BE2C (cell line): Measurements from ENCODE around the gene PRKD2.

Experiments used
- DNase-seq: peaks from one replicate; pipeline ENCODE4 v3.0.0-alpha.2; 2020
- H3K27me3 ChIP-seq: fragments of 250-450 bp; sonication (Bioruptor Pico); 2 replicates; pipeline ENCODE4 v1.5.1; 2020; ENCODE audit warnings: mild to moderate bottlenecking
- H3K36me3 ChIP-seq: fragments of 250-450 bp; sonication (Bioruptor Pico); 2 replicates; pipeline ENCODE4 v1.5.1; 2020; ENCODE audit warnings: mild to moderate bottlenecking
- H3K4me1 ChIP-seq: fragments of 250-450 bp; sonication (Bioruptor Pico); 2 replicates; pipeline ENCODE4 v1.5.1; 2020
- H3K4me3 ChIP-seq: 2 replicates; pipeline ENCODE4 v1.5.1; 2011; ENCODE audit warnings: low read depth, low read length
- H3K9me3 ChIP-seq: fragments of 250-450 bp; sonication (Bioruptor Pico); 2 replicates; pipeline ENCODE4 v1.5.1; 2020
- TF ChIP-seq, protein P1 (sequence below): IDR thresholded peaks from 2 replicates; pipeline ENCODE4 v1.5.1; 2012; ENCODE audit warnings: mild to moderate bottlenecking, low read depth, low read length

Gene PRKD2

DNA sequence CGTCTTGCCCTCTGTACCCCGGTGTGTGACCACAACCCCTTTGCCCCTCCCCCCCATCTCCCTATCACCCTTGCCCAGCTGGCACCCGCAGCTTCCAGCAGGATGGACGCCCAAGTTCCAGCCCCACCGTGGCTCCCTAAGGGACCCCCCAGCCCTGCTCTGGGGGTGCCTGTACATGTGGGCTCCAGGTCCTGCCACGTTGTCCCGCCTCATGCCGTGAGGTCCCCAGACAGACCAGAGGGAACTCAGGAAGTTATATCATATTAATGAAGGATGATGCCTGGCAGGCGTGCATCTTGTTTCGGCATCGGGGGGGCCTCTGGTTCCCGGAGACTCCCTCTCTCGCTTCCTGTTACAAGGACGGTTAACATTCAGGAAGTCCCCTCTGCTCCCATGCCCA is 90.5 kb downstream of the PRKD2 start:
- no peak for DNase-seq
- Histone ChIP-seq H3K36me3 (no peaks in the 10 kb centered on the region), H3K27me3 (no peaks in the 10 kb centered on the region), H3K4me1 (peaks cover 43% of the 10 kb centered on the region), H3K9me3 (no peaks in the 10 kb centered on the region), H3K4me3 (no peak overlapping the region)
- TF ChIP-seq, protein P1, sequence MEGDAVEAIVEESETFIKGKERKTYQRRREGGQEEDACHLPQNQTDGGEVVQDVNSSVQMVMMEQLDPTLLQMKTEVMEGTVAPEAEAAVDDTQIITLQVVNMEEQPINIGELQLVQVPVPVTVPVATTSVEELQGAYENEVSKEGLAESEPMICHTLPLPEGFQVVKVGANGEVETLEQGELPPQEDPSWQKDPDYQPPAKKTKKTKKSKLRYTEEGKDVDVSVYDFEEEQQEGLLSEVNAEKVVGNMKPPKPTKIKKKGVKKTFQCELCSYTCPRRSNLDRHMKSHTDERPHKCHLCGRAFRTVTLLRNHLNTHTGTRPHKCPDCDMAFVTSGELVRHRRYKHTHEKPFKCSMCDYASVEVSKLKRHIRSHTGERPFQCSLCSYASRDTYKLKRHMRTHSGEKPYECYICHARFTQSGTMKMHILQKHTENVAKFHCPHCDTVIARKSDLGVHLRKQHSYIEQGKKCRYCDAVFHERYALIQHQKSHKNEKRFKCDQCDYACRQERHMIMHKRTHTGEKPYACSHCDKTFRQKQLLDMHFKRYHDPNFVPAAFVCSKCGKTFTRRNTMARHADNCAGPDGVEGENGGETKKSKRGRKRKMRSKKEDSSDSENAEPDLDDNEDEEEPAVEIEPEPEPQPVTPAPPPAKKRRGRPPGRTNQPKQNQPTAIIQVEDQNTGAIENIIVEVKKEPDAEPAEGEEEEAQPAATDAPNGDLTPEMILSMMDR: no peak

DNA sequence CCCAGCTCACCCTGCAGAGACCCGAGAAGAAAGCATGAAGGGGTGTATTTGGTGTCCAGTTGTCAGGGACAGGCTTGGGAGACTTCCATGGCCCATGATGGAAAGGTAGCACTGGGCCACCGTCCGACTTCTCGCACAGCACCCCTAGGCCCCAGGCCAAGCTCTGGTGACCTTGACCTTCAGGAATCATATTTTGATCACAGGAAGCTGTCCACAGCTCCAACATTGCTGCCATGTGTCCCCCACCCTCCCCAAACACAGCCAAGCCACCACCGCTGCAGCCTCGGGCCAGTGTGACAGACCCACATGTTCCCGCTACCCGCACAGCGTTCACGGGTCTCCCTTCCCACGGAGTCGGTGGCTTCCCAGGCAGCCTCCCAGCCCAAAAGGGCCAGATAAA is 91.2 kb downstream of the PRKD2 start:
- TF ChIP-seq, protein P1: no peak
- no peak for DNase-seq
- H3K9me3 ChIP-seq: no peaks in the 10 kb centered on the region
- no peak overlapping the region for H3K4me3 ChIP-seq
- H3K4me1 ChIP-seq: peaks cover 44% of the 10 kb centered on the region
- H3K27me3 ChIP-seq: no peaks in the 10 kb centered on the region
- no peaks in the 10 kb centered on the region for H3K36me3 ChIP-seq

DNA sequence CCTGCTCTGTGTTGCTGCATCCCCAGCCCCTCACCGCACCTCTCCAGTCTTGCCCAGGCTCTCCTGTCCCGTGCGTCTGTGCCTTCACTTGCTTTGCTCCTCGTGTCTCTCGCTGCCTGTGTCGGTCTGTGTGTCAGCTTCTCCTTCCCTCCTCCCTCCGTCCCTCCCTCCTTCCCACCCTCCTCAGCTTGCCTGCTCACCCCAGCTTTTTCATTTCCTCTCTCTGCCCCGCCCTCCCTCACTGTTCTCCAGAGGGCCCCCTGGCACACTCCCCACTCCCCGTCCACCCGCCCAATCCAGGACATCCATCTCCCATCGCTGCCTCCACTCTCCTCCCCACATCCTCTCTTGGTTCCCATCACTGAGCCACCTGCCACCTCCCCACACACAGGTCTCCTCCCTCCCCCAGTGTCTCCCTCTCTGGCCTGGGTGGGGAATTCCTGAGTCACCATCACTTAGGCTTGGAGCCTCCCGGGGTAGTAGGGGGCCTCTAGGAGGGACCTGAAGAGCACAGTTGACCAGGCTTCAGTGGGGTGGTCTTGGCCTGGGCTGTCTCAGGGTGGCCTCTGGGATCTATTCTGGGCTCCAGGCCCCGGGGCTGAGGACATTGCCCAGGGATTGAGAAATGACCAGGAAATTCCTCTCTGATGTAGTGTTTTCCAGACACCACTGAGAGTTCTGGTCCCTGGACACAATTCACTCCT is 91.8 kb downstream of the PRKD2 start, which contains the start of gene PTGIR:
PTGIR (minus strand) TSS at position 132 of the 704 bp plus-strand sequence. CDS start 864 bp downstream, outside the sequence.
- no peak for DNase-seq
- Histone ChIP-seq H3K4me3 (no peak within 1 kb of the TSS), H3K27me3 (no peaks in the 10 kb centered on the region), H3K36me3 (no peaks in the 10 kb centered on the region), H3K9me3 (no peaks in the 10 kb centered on the region), H3K4me1 (peaks cover 46% of the 10 kb centered on the region)
- TF ChIP-seq, protein P1: peak; percentile 9; the same call in 1 of the 2 replicates
